ENCODE results near the gene CRACR2A. TPM values are rescaled to one million over a fixed set of nuclear protein-coding genes. Genes with fewer than 3 reads are reported as not detected.

The CRACR2A gene
- total and polyA plus RNA-seq, 2 of the 8 experiments (the other 6 are each of a cell fraction or from before 2014, with no cell fraction given), result 0.85 to 3.2 TPM

GRCh38 chr12:3761116-3761735 lies 8.3 kb upstream of the CRACR2A start (continued):
- no peak for TF ChIP-seq CHD7 (IDR thresholded peaks at IDR 0.05; ENCODE audit: insufficient replicate concordance, low read length)
- TF ChIP-seq JUND (IDR thresholded peaks at IDR 0.05; ENCODE audit: low read length), result no peak
